K562 (cell line): ENCODE measurements around the gene GNAT3.

ENCODE experiments used
- JUNB ChIP-seq: fragments of 450-650 bp; formaldehyde crosslinking; conservative IDR thresholded peaks from 2 replicates; pipeline ENCODE4 v1.4.0; 2020; ENCODE audit warnings: mild to moderate bottlenecking
- NELFE ChIP-seq: IDR thresholded peaks from 2 replicates; pipeline ENCODE4 v1.6.1; 2011; ENCODE audit warnings: mild to moderate bottlenecking; ENCODE audit not compliant: insufficient read depth, insufficient read length
- SMARCA5 ChIP-seq: fragments of 450-650 bp; IDR thresholded peaks from 2 replicates; pipeline ENCODE4 v1.6.1; 2016
- ZFP91 ChIP-seq: sonication (generic); formaldehyde crosslinking; IDR thresholded peaks from 2 replicates; pipeline ENCODE4 v1.8.0; 2022; ENCODE audit warnings: mild to moderate bottlenecking, missing genetic modification reagents
- ZNF232 ChIP-seq: sonication (generic); formaldehyde crosslinking; IDR thresholded peaks from 2 replicates; pipeline ENCODE4 v1.8.0; 2022; ENCODE audit warnings: mild to moderate bottlenecking, missing genetic modification reagents

GRCh38 chr7:80517282-80517747 is 5.5 kb upstream of the GNAT3 start:
- TF ChIP-seq JUNB (CRISPR knock-in tag) = no peak
- TF ChIP-seq ZFP91 (CRISPR knock-in tag) = no peak
- no peak for TF ChIP-seq SMARCA5
- no peak for TF ChIP-seq NELFE
- TF ChIP-seq ZNF232 (CRISPR knock-in tag) = no peak
